PC-9 (cell line): ENCODE data around the gene MPND. TPM values are rescaled to one million over a fixed set of nuclear protein-coding genes. Genes with fewer than 3 reads are reported as not detected.

Experiments used
- Bru-seq: library from RNA; stranded (reverse); fragments of 400-500 nt; gene quantifications from one replicate; lab custom pipeline; 2021; lab: Mats Ljungman, UMichigan
- BruChase-seq, 2 experiments: library from RNA; stranded (reverse); fragments of 400-500 nt; gene quantifications; one replicate each; lab custom pipeline; 2021; lab: Mats Ljungman, UMichigan
- BruUV-seq: library from RNA; stranded (reverse); fragments of 400-500 nt; replicated peaks from 2 replicates; lab custom pipeline; 2021; lab: Mats Ljungman, UMichigan
- CTCF ChIA-PET: fragments of 300-600 bp; sonication (Branson Sonifier 250); formaldehyde crosslinking; loops from one replicate; lab custom pipeline; 2022; ENCODE audit warnings: antibody characterized with exemption; lab: Charles Lee
- POLR2A ChIA-PET: fragments of 300-600 bp; sonication (Branson Sonifier 250); formaldehyde crosslinking; loops from one replicate; lab custom pipeline; 2022; ENCODE audit warnings: antibody characterized with exemption; ENCODE audit not compliant: unreplicated experiment; lab: Charles Lee
- DNase-seq, 2 experiments: peaks; one replicate each; pipeline versions ENCODE4 v3.0.0 to v3.0.0-alpha.2; 2015 to 2022; ENCODE audit warnings: mixed read lengths in 1 of 2
- H2AFZ ChIP-seq: fragments of 200-600 bp; sonication (generic); 2 replicates; pipeline ENCODE4 v1.8.1; 2017; ENCODE audit warnings: antibody characterized with exemption
- H3F3A ChIP-seq: fragments of 200-600 bp; sonication (generic); 2 replicates; pipeline ENCODE4 v1.8.1; 2017; ENCODE audit warnings: antibody characterized with exemption, mild to moderate bottlenecking, low read depth; ENCODE audit not compliant: insufficient read depth
- H3K27ac ChIP-seq: fragments of 200-600 bp; sonication (generic); 2 replicates; pipeline ENCODE4 v1.6.1; 2016; ENCODE audit warnings: mixed run types
- H3K27me3 ChIP-seq: fragments of 200-600 bp; sonication (generic); 2 replicates; pipeline ENCODE4 v1.6.1; 2016; ENCODE audit warnings: low read depth, mixed run types; ENCODE audit not compliant: insufficient read depth
- H3K36me3 ChIP-seq: fragments of 200-600 bp; sonication (generic); 2 replicates; pipeline ENCODE4 v1.6.1; 2016; ENCODE audit warnings: low read depth, mixed run types
- H3K4me1 ChIP-seq: fragments of 200-600 bp; sonication (generic); replicated peaks from 2 replicates; pipeline ENCODE4 v1.6.1; 2016; ENCODE audit warnings: mixed run types; ENCODE audit not compliant: insufficient read depth
- H3K4me2 ChIP-seq: fragments of 200-600 bp; sonication (generic); 2 replicates; pipeline ENCODE4 v1.6.1; 2017; ENCODE audit warnings: mixed run types
- H3K4me3 ChIP-seq: fragments of 200-600 bp; sonication (generic); 2 replicates; pipeline ENCODE4 v1.6.1; 2016; ENCODE audit warnings: mixed run types
- H3K79me2 ChIP-seq: fragments of 200-600 bp; sonication (generic); 2 replicates; pipeline ENCODE4 v1.6.1; 2017; ENCODE audit warnings: low read depth, mixed run types
- H3K9me2 ChIP-seq: fragments of 200-600 bp; sonication (generic); 2 replicates; pipeline ENCODE4 v1.8.1; 2017; ENCODE audit warnings: mild to moderate bottlenecking; ENCODE audit not compliant: insufficient read depth
- H3K9me3 ChIP-seq: fragments of 200-600 bp; sonication (generic); 2 replicates; pipeline ENCODE4 v1.8.1; 2016; ENCODE audit warnings: low read depth; ENCODE audit not compliant: insufficient read depth
- H4K20me1 ChIP-seq: fragments of 200-600 bp; sonication (generic); 2 replicates; pipeline ENCODE4 v1.8.1; 2017; ENCODE audit not compliant: insufficient read depth
- EZH2 ChIP-seq: fragments of 200-600 bp; sonication (generic); IDR thresholded peaks from 2 replicates; pipeline ENCODE4 v1.8.0; 2017; ENCODE audit warnings: antibody characterized with exemption, low read depth
- intact Hi-C: fragments of 100-400 bp; cut with micrococcal nuclease; formaldehyde crosslinking; loops from one replicate; pipeline ENCODE4 v1.10.0; 2022; ENCODE audit not compliant: unreplicated experiment
- long read RNA-seq: library from polyadenylated mRNA; stranded (forward); transcript quantifications from one replicate; pipeline ENCODE4 v2.0.0, GENCODE V29; 2022
- total RNA-seq: library from RNA; stranded (reverse); gene quantifications from 2 replicates; pipeline ENCODE4 v1.2.3, GENCODE V29; 2021
- TF ChIP-seq, protein P1 (sequence below): fragments of 200-600 bp; sonication (generic); conservative IDR thresholded peaks from 2 replicates; pipeline ENCODE4 v1.6.1; 2017; ENCODE audit warnings: mixed run types, antibody characterized with exemption, mild to moderate bottlenecking, moderate library complexity

MPND gene, protein sequence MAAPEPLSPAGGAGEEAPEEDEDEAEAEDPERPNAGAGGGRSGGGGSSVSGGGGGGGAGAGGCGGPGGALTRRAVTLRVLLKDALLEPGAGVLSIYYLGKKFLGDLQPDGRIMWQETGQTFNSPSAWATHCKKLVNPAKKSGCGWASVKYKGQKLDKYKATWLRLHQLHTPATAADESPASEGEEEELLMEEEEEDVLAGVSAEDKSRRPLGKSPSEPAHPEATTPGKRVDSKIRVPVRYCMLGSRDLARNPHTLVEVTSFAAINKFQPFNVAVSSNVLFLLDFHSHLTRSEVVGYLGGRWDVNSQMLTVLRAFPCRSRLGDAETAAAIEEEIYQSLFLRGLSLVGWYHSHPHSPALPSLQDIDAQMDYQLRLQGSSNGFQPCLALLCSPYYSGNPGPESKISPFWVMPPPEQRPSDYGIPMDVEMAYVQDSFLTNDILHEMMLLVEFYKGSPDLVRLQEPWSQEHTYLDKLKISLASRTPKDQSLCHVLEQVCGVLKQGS
- total RNA-seq (12.6 and 19.1 TPM in 2 replicates), Bru-seq, nascent RNA (percentile 36 among the genes with signal in this experiment), BruChase-seq, experiment 1, labeled RNA remaining after a 2-hour chase (percentile 34 among the genes with signal in this experiment), BruChase-seq, experiment 2, labeled RNA remaining after a 6-hour chase (percentile 40 among the genes with signal in this experiment)
- long read RNA-seq, partial matches to known transcripts = 1 of 4 reads
- long read RNA-seq, other reads (novel, unspliced or antisense) = 1 of 4 reads

DNA sequence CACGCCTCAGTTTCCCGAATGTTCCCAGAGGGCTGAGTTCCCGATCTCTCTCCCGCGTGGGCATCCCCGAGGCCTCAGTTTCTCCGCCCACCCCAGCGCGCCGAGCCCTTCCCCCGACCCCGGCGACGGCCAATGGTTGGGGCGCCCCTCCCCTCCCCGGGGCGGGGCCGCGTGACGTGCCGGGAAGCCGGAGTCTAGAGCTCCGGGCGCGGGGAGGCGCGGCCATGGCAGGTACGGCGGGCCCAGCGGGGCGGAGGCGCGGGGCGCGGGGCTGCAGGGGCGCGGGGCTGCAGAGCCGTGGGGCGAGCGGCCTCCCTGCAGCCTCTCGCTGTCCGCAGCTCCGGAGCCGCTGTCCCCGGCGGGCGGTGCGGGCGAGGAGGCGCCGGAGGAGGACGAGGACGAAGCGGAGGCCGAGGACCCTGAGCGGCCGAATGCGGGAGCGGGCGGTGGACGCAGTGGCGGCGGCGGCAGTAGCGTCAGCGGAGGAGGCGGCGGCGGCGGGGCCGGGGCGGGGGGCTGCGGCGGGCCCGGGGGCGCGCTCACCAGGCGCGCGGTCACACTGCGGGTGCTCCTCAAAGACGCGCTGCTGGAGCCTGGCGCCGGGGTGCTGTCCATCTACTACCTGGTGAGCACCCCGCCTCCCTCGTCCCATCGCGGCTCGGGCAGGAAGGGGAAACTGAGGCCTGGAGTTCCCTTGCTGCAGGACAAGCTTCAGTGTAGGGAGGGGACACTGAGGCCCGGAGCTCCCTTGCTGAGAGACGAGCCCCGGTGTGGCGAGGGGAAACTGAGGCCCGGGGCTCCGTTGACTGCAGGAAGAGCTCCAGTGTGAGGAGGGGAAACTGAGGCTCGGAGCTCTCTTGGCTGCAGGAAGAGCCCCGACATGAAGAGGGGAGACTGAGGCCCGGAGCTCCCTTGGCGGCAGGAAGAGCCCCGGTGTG, at the start of gene MPND:
MPND (plus strand) TSS at position 193 of the 938 bp plus-strand sequence; CDS start at position 225, 32 bp downstream.
- H3K4me1 ChIP-seq = no peaks in the 10 kb centered on the region
- H4K20me1 ChIP-seq = no peaks in the 10 kb centered on the region
- peak within 1 kb of the TSS; percentile 61 for H3K4me3 ChIP-seq
- H3K9me2 ChIP-seq = no peaks in the 10 kb centered on the region
- CTCF ChIA-PET = interaction anchor here (0.7 to 1.4 kb wide), 2 partner anchors 9 to 80 kb away, joined by 6 to 7 read pairs; no protein-coding TSS in a partner anchor
- no peak for TF ChIP-seq EZH2
- TF ChIP-seq, protein P1, sequence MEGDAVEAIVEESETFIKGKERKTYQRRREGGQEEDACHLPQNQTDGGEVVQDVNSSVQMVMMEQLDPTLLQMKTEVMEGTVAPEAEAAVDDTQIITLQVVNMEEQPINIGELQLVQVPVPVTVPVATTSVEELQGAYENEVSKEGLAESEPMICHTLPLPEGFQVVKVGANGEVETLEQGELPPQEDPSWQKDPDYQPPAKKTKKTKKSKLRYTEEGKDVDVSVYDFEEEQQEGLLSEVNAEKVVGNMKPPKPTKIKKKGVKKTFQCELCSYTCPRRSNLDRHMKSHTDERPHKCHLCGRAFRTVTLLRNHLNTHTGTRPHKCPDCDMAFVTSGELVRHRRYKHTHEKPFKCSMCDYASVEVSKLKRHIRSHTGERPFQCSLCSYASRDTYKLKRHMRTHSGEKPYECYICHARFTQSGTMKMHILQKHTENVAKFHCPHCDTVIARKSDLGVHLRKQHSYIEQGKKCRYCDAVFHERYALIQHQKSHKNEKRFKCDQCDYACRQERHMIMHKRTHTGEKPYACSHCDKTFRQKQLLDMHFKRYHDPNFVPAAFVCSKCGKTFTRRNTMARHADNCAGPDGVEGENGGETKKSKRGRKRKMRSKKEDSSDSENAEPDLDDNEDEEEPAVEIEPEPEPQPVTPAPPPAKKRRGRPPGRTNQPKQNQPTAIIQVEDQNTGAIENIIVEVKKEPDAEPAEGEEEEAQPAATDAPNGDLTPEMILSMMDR = no peak
- H3K79me2 ChIP-seq = no peaks in the 10 kb centered on the region
- no peaks in the 10 kb centered on the region for H3K9me3 ChIP-seq
- DNase-seq = peak; percentile 51 to 83
- peak within 1 kb of the TSS; percentile 84 for H3K4me2 ChIP-seq
- H3K36me3 ChIP-seq = no peaks in the 10 kb centered on the region
- BruUV-seq = no TSS peak
- H3K27me3 ChIP-seq = no peaks in the 10 kb centered on the region
- intact Hi-C loops = loop anchor here (2.0 kb wide), 1 partner anchor 59 kb away; the partner anchor contains the start of gene CHAF1A
- H3K27ac ChIP-seq = peak within 1 kb of the TSS; percentile 56
- H3F3A ChIP-seq = no peaks in the 10 kb centered on the region
- H2AFZ ChIP-seq = peak within 1 kb of the TSS; percentile 96
- POLR2A ChIA-PET = interaction anchor here (0.6 to 1.6 kb wide), 6 partner anchors 9 to 581 kb away, joined by 3 to 11 read pairs (median 4); partner anchors contain the start of gene YJU2

DNA sequence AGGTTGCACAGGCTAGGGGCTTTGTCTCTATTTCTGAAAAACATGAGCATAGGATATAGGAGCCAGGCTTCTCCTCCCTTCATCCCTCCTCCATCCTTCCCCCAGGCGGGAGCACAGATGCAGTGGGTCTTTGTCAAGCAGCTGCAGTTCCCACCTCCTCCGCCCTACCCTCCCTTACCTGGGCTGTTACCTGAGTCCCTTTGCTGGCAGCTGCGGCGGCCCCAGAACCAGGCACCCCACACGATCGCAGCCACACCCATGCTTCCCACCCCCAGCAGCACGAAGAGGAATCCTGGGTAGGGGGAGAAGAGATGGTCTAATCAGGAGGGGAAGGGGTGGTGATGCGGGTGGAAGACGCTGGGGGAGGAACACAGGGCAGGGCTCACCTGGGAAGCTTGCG, 49.0 kb upstream of the MPND start:
- H2AFZ ChIP-seq = no peak overlapping the region
- POLR2A ChIA-PET = no interaction called here
- H3K36me3 ChIP-seq = no peaks in the 10 kb centered on the region
- intact Hi-C loops = no loop called here
- H4K20me1 ChIP-seq = no peaks in the 10 kb centered on the region
- no peak overlapping the region for H3K4me3 ChIP-seq
- no peaks in the 10 kb centered on the region for H3K4me1 ChIP-seq
- H3F3A ChIP-seq = no peaks in the 10 kb centered on the region
- no peaks in the 10 kb centered on the region for H3K9me3 ChIP-seq
- no peak for TF ChIP-seq EZH2
- TF ChIP-seq, protein P1 = no peak
- no TSS peak for BruUV-seq
- no peak overlapping the region for H3K27ac ChIP-seq
- no peaks in the 10 kb centered on the region for H3K79me2 ChIP-seq
- H3K27me3 ChIP-seq = no peaks in the 10 kb centered on the region
- CTCF ChIA-PET = no interaction called here
- H3K9me2 ChIP-seq = no peaks in the 10 kb centered on the region
- H3K4me2 ChIP-seq = no peak overlapping the region
- no peak for DNase-seq
